H7 (cell line): Measurements from ENCODE around the gene EXOC4. TPM values are rescaled to one million over a fixed set of nuclear protein-coding genes. Genes with fewer than 3 reads are reported as not detected.

ENCODE experiments used
- DNase-seq: peaks from one replicate; pipeline ENCODE4 v3.0.0; 2012
- H3K27me3 ChIP-seq: 2 replicates; pipeline ENCODE4 v1.6.0; 2011; ENCODE audit warnings: mild to moderate bottlenecking, low read length; ENCODE audit not compliant: control insufficient read depth, insufficient read depth
- H3K36me3 ChIP-seq: replicated peaks from 2 replicates; pipeline ENCODE4 v1.5.1; 2011; ENCODE audit warnings: low read length; ENCODE audit not compliant: control insufficient read depth, insufficient read depth
- H3K4me3 ChIP-seq: 2 replicates; pipeline ENCODE4 v1.5.1; 2011; ENCODE audit warnings: low read depth, mild to moderate bottlenecking, control low read depth, low read length, moderate library complexity; ENCODE audit not compliant: insufficient read depth
- total RNA-seq: library from RNA; depleted of rRNA; stranded (reverse); fragments of >200 nt; shearing (Covaris generic); gene quantifications from 2 replicates; pipeline ENCODE4 v1.2.3, GENCODE V29; 2014

Gene EXOC4
- total RNA-seq, 1 experiment from 2014 or later = 44.8 TPM

DNA sequence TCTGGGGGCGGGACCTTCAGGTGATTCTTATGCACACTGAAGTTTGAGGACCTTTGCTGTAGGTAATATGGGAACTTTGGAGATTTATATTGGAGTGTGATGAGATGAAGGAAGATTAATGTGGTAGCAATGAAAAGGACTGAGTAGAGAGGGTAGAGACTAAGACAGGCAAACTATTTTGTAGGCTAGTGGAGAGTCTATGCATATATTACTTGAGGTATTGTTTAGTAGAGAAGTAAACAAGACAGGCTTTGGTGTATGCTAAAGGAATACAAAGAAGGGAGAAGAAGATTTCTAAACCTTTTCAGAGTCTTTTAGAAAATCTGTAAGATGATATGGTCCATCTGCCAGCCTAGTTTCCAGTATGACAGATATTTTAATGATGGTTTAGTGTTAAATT is 129.1 kb downstream of the EXOC4 start:
- Histone ChIP-seq H3K27me3 (no peaks in the 10 kb centered on the region), H3K36me3 (no peaks in the 10 kb centered on the region)
- no peak for DNase-seq

DNA sequence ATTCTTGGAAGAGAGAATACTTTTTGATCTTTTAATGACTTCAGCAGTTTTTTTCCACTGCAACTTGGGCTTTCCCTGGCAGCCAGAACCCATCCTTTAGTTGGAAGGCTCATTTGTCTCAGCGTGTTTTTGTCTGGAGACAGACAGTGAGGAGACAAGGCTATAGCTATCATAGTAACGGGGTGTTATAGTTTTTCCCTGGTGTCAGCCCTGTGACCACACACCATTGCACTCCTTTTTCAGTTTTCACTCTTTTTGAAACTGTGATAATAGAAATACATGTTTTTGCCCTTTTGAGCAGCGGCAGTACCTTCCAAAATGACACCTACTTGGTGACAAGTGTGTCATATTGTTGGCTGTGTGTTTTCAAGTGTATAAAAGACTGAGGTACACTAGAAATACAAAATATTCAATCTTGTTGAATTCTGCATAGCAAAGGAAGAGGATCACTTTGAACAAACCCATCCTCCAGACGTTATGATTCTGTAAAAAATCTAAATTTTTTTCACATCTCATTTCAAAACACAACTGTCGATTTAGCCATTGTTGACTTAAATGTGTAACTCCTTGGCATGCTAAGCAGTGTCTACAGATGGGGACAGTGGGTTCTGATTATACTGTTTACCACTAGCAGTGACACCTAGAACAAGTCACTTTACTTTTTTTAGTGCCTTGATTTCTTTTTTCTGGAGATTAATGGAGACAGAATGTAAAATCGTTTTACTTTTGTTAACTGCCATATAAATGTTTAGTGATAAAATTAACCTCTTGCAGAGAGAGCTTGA is 130.1 kb downstream of the EXOC4 start:
- no peak for DNase-seq
- Histone ChIP-seq H3K36me3 (no peaks in the 10 kb centered on the region), H3K4me3 (no peak overlapping the region), H3K27me3 (no peaks in the 10 kb centered on the region)

More for the DNA sequence above, 129.1 kb downstream of the EXOC4 start:
- H3K4me3 ChIP-seq = no peak overlapping the region

GRCh38 chr7:133386205-133386604 is 133.3 kb downstream of the EXOC4 start:
- Histone ChIP-seq H3K27me3 (no peaks in the 10 kb centered on the region), H3K36me3 (no peaks in the 10 kb centered on the region)
- peak; percentile 4 for DNase-seq

GRCh38 chr7:133389727-133390126 is 136.8 kb downstream of the EXOC4 start:
- H3K27me3 ChIP-seq = no peaks in the 10 kb centered on the region
- no peak overlapping the region for H3K4me3 ChIP-seq
- H3K36me3 ChIP-seq = no peaks in the 10 kb centered on the region
- no peak for DNase-seq

More at GRCh38 chr7:133386205-133386604, 133.3 kb downstream of the EXOC4 start:
- no peak overlapping the region for H3K4me3 ChIP-seq

DNA sequence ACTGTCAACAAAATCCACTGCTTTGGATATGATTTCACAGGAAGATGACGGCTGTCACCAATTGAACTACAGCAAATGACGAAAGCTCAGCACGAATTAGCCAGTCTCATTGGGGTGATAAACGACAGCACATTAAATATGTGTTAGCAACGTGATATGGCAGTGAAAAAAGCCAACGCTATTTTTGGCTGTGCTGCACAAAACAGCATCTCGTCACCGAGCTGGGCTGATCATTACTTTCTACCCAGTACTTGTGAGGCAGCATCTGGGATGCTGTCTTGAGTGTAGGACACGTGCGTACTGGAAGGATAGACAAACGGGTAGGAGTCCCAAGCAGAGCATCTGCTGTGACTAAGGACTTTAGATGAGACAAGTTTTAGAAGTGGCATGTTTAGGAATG is 138.3 kb downstream of the EXOC4 start:
- Histone ChIP-seq H3K4me3 (no peak overlapping the region), H3K27me3 (no peaks in the 10 kb centered on the region), H3K36me3 (no peaks in the 10 kb centered on the region)
- no peak for DNase-seq

DNA sequence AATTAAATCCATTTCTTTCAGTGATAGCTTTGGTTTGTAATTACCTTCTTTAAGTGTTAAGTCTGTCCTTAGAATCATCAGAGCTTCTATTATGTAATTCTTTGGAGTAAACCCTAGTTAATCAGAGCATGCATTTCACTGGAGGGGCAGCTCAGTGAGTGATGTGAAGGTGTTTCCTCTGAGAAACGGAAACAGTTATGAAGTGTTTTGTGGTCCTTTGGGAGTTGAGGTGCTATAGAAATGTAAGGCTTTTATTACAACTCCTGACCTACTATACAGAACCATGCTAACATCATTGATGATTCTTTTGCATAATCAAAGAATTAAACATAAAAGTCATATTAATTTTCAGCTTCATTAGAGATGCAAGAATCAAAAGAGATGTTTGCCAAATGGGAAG is 141.5 kb downstream of the EXOC4 start:
- no peak for DNase-seq
- Histone ChIP-seq H3K36me3 (no peaks in the 10 kb centered on the region), H3K27me3 (no peaks in the 10 kb centered on the region), H3K4me3 (no peak overlapping the region)

DNA sequence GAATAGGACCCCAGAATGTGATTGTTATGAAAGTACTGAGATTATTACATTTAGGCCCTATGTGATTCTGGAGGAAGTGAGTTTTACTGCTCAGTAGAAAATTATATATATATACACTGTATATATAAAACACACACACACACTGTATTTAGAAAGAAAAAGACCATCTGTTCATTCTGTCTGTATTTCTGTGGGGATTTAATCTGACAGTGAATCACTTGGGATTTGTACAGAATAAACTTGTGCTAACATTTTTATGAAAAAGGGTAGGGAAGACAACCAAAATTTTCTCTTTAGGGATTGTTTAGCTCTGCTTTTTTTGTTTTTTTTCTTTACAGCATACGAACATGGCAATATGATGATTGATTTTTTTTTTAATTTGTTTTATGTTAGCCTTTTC is 142.7 kb downstream of the EXOC4 start:
- DNase-seq = no peak
- H3K27me3 ChIP-seq = no peaks in the 10 kb centered on the region
- H3K4me3 ChIP-seq = no peak overlapping the region
- H3K36me3 ChIP-seq = no peaks in the 10 kb centered on the region

DNA sequence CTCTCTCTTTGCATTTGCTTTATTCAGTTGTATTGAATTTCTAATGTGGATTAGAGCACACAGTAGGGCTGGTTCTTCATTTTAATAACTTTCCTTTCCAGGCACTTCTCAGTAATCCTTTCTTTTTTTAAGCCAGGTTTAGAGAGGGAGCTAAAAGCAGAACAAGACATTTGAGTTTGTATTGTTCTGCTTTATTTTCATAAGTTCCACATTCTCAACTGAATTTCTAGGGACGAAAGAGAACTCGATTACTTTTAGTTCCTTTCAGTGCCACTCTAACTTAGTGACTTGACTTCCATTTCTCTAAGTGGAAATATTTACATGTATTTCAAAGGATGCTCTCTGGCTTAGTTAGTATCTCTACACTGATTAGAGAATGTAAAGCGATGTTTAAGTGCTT is 145.6 kb downstream of the EXOC4 start:
- H3K36me3 ChIP-seq = no peaks in the 10 kb centered on the region

DNA sequence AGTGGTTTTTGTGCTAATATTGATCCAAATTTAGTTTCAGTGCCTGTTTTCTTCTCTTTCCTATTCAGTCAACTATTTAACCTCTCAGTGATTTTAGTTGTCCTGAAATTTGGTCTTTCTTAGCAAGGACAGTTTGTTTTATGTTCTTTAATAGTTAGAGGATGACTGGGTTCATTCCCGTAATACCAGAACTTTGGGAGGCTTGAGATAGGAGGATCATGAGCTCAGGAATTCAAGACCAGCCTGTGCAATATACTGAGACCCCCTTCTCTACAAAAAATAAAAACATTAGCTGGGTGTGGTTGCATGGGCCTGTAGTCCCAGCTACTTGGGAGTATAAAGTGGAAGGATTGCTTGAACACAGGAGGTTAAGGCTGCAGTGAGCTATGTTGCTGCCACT is 148.3 kb downstream of the EXOC4 start:
- H3K36me3 ChIP-seq = no peaks in the 10 kb centered on the region
- H3K27me3 ChIP-seq = no peaks in the 10 kb centered on the region
- DNase-seq = no peak

More for the DNA sequence above, 145.6 kb downstream of the EXOC4 start:
- H3K27me3 ChIP-seq = no peaks in the 10 kb centered on the region
- no peak for DNase-seq
- no peak overlapping the region for H3K4me3 ChIP-seq

GRCh38 chr7:133408212-133408611 is 155.3 kb downstream of the EXOC4 start:
- Histone ChIP-seq H3K4me3 (no peak overlapping the region), H3K27me3 (no peaks in the 10 kb centered on the region), H3K36me3 (no peaks in the 10 kb centered on the region)
- DNase-seq = no peak

More for the DNA sequence above, 148.3 kb downstream of the EXOC4 start:
- no peak overlapping the region for H3K4me3 ChIP-seq

DNA sequence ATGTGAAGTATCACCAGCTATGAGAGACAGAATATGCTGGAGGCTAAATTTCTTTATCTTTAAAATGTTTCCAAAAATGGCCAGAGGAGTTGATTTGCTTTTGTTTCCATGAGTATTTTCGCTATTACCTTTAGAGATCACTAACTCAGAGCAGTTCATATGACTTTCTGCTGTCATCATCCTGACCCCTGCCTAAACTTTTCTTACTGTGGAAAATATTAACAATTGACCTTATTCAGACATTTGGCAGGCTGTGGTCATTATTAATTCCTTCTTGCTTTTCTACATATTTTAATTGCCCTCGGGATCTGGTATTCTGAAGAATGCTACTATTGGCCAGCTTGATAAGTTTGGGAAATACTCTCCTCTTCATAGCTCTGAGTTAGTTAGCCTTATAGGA is 156.5 kb downstream of the EXOC4 start:
- no peak overlapping the region for H3K4me3 ChIP-seq
- no peaks in the 10 kb centered on the region for H3K36me3 ChIP-seq
- DNase-seq = no peak
- H3K27me3 ChIP-seq = no peaks in the 10 kb centered on the region

- H3K36me3 ChIP-seq = no peaks in the 10 kb centered on the region
- DNase-seq = no peak
- H3K27me3 ChIP-seq = no peaks in the 10 kb centered on the region
- H3K4me3 ChIP-seq = no peak overlapping the region
Measured at GRCh38 chr7:133409966-133410365, 157.1 kb downstream of the EXOC4 start.

DNA sequence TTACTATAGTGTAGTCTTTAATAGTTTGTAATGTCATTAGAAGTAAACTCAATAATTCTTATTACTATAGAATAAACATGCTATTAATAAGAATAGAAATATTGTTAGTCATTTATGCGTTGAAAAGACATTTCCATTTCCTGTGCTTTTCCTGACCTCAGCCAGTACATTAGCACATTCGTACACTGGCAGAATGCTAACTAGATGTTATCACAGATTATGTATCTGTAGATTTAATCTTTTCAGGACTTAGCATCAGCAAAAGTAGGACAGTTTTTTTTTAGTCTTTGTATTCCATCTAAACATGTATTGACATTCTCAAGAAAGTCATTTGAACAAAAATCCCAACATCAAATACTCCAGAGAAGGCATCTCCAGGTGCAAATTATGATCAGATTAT is 158.5 kb downstream of the EXOC4 start:
- DNase-seq = no peak
- no peaks in the 10 kb centered on the region for H3K27me3 ChIP-seq
- no peaks in the 10 kb centered on the region for H3K36me3 ChIP-seq
- no peak overlapping the region for H3K4me3 ChIP-seq

DNA sequence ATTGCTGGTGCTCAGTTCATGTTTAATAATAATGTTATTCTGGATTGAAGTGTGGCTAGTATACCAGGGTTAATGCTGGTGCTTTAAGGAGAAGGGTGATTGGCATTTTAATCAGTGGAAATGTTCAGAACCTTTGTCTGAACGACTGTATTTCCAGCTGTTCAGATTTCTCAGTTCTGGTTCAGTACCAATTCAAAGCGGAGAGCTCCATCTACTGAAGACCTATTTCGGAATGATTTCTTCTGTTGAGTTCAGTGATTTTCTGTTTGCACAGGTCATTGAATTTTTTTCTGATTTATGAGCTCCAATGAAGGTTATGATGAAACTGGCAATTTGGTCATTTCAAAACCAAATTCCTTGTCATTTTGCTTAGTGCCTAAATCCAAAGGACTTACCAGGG is 160.1 kb downstream of the EXOC4 start:
- H3K27me3 ChIP-seq = no peaks in the 10 kb centered on the region
- no peak for DNase-seq
- no peaks in the 10 kb centered on the region for H3K36me3 ChIP-seq
- H3K4me3 ChIP-seq = no peak overlapping the region

DNA sequence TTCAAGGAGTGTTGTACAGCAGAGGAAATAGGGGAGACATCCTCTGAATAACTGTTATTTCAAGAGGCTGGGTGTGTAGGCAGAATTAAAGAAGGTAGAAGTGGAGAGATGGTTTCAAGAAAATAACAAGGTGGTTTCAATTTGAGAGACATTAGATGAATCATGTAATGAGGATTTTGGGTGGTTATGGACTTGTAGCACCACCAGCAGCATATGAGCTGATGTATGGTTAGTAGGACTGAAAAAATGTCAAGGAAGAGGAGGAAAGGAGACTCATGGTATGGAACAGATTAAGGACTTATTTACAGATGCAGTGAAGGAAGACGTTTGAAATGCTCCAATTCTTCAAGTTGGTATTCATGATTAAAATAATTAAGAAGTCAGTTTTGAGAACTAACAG is 166.2 kb downstream of the EXOC4 start:
- no peak overlapping the region for H3K4me3 ChIP-seq
- no peaks in the 10 kb centered on the region for H3K27me3 ChIP-seq
- no peaks in the 10 kb centered on the region for H3K36me3 ChIP-seq
- no peak for DNase-seq

GRCh38 chr7:133423618-133424017 is 170.7 kb downstream of the EXOC4 start:
- no peak for DNase-seq
- Histone ChIP-seq H3K27me3 (no peaks in the 10 kb centered on the region), H3K36me3 (no peaks in the 10 kb centered on the region), H3K4me3 (no peak overlapping the region)
